GM19240 (cell line): ENCODE data around the gene NRN1L.
"Not testable (repeated sequence)": the region's sequence is repeated elsewhere in the genome, so short reads cannot be mapped to it uniquely, and the experiment has no call there.

Experiments used
- DNase-seq: peaks from one replicate; pipeline ENCODE4 v3.0.0; 2011; ENCODE audit warnings: low spot score; ENCODE audit not compliant: insufficient read length

NRN1L gene

GRCh38 chr16:67882374-67883145 lies 2.1 kb upstream of the NRN1L start:
- no peak for DNase-seq

DNA sequence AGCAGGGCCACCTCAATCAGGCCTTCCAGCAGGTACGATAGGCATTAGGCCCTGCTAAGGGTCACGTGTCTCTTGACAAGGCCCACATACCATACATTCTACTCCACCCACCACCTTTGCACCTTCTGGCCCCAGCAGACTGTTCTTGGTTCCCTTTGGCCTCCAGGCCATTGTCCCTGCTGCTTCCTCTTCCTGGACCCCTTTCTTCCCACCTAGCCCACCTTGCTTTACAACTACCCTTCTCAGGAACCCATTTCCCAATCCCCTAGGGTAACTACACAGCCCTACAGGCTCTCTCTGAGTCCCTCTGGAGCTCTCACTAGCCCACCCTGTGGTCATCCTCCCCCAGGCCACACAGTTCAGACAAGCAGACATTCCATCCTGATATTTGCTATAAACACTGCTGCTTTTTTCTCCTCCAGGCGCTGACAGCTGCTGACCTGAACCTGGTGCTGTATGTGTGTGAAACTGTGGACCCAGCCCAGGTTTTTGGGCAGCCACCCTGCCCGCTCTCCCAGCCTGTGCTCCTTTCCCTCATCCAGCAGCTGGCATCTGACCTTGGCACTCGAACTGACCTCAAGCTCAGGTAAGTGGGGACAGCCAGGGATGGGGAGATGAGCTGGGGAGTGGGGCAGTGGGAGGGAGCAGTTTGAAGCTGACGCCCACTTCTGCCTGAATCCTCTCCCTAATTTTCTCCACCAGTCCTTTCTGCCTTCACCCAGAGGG lies 1.4 kb upstream of the NRN1L start:
- no peak for DNase-seq

DNA sequence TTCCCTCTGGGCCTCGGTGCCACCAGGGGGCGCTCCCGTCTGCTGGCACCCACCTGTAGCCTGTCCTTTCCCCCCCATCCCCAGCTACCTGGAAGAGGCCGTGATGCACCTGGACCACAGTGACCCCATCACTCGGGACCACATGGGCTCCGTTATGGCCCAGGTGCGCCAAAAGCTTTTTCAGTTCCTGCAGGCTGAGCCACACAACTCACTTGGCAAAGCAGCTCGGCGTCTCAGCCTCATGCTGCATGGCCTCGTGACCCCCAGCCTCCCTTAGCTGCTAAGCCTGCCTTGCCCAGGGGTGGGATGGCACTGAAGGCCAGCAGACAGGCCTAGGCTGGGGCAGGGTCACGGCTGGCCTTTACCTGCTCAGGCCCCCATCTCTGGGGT lies 818 bp upstream of the NRN1L start:
- peak; percentile 57 for DNase-seq

GRCh38 chr16:67885545-67885944 lies 860 bp downstream of the NRN1L start:
- DNase-seq, result no peak

- no peak for DNase-seq
These were observed 1.3 kb downstream of the NRN1L start for GRCh38 chr16:67885976-67886375.

DNA sequence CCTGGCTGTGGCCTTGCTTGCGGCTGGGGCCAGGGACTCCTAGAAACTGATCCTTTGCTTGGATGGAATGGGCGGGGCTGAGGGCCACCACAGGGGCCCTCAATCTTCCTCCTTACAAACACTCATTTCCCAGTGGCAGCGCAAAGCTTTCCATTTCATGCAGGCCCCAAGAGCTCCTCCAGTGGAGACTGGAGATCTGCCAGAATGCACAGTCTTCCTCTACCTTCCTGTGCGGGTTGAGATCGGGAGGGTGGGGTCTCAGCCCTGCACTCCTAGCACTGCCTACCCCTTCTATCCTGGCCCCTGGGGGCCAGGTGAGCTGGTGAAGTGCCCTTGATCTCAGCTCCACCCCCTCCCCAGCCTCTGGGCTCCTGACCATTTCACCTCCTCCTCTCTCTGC lies 1.7 kb downstream of the NRN1L start:
- DNase-seq, result no peak

DNA sequence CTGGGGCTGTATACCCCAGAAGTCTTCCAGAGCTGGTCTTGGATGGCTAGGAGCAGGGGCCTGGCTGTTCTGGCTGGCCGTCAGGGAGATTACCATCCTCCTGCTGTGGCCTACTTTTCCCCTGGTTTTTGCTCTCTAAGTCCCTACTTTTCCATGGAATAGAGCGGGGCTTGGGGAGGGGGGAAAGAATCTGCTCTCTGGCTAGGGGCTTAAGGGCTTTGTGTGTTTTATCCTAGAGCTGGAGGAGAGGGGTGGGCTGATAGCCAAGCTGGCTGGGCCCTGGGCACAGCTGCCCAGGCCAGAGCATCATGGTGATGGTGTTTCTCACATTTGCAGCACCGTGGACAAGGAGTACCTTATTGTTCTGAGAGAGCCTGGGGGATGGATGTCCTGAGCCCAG lies 3.6 kb downstream of the NRN1L start:
- DNase-seq, result no peak

- DNase-seq, result no peak
These were observed 7.7 kb downstream of the NRN1L start for GRCh38 chr16:67892375-67892774.

DNA sequence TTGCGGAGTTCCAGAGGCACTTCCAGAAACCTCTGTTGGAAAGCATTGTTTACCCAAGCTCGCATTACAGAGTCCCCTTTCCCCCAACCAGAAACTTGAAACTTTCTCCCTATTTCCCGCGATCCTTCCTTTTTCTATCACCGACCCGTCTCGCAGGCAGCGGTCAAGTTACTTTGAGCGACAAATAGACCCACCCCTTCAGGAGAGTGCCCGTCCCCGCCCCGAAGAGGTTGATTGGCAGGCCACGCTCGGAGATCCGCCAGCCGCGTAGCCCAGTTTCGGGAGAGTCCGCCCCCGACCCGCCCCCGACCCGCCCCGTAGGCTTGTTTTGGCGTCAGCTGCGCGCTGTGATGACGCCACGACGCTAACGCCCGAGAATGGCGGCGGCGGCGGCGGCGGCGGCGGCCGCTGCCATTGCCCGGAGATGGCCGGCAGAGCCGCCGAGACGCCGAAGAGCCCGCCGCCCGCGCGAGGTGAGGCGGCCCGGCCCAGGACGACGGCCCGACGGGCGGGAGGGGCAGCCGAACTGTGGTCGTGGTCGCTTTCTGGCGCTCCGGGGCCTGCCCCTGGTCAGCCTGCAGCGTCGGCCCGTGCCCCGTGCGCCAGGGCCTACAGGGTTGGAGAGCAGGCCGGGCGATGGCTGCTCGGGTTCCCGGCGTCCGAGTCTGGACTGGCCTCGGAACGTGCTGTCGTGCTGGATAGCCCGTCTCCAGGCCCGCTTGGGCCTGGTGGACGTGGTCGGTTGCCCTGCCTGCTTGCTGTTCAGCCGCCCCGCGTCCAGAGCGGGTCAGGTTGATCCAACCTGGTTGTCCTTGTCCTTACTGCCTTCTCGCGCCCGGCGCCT lies 8.4 kb downstream of the NRN1L start, which contains the start of gene PSKH1:
Gene PSKH1, plus strand, starts transcription at position 356 of the 844 bp plus-strand sequence. CDS start 15,496 bp downstream, outside the sequence.
- peak; percentile 99 for DNase-seq

DNA sequence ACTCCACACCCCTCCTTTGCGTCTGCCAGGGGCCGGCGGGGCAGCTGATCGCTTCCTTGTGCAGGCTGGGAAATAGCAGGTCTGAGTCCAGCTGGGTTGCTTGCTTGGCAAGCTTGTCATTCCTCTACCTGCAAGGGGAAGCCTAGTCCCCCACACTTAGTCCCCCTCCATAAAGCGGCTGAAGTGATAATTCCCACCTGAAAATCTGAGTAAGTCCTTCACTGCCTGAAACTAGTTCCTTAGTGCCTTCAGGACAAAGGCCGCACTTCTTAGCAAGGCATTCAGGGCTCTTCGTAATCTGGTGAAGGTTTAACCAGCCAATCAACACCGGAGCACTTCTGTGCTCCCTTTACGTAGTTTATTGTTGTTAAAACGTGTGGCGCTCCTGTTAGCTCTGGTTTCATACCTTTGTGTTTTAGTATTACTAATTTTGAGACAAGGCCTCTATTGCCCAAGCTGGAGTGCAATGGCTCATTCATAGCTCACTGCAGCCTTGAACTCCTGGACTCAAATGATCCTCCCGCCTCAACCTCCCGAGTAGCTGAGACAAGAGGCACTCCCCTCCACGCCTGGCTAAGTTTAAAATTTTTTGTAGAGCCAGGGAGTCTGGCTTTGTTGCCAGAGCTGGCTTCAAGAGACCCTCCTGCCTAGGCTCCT lies 9.2 kb downstream of the NRN1L start:
- no peak for DNase-seq

GRCh38 chr16:67897231-67897630 lies 12.5 kb downstream of the NRN1L start:
- DNase-seq, result no peak

DNA sequence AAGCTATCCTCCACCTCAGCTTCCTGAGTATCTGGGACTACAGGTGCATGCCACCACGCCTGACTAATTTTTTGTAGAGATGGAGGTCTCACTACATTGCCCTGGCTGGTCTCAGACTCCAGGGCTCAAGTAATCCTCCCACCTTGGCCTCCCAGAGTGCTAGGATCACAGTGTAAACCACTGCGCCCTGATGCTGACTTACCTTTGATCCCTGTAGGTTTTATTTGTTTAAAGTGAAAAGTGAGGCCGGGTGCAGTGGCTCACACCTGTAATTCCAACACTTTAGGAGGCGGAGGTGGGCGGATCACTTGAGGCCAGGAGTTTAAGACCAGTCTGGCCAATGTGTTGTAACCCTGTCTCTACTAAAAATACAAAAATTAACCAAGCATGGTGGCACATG lies 17.0 kb downstream of the NRN1L start:
- DNase-seq, result no peak

DNA sequence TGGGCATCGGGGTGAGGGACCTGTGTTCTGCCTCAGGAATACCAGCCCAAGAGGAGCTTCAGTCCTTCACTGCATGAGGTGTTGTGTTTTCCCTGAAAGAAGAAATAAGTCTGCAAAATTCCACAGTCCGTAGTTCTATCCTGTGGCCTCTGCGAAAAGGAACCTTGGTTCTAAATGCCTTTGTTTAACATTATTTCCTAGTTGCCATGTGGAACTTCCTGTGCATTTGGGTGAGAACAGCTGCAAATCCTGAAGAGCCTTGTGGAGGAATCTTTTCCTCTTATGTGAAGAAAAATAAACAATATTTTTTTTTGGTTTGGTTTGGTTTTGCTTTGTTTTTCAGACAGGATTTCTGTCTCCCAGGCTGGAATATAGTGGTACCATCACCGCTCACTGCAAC lies 18.1 kb downstream of the NRN1L start:
- DNase-seq, result no peak

GRCh38 chr16:67907397-67908180 lies 22.9 kb downstream of the NRN1L start:
- no peak for DNase-seq

GRCh38 chr16:67909056-67909742 lies 24.5 kb downstream of the NRN1L start:
- no peak for DNase-seq

DNA sequence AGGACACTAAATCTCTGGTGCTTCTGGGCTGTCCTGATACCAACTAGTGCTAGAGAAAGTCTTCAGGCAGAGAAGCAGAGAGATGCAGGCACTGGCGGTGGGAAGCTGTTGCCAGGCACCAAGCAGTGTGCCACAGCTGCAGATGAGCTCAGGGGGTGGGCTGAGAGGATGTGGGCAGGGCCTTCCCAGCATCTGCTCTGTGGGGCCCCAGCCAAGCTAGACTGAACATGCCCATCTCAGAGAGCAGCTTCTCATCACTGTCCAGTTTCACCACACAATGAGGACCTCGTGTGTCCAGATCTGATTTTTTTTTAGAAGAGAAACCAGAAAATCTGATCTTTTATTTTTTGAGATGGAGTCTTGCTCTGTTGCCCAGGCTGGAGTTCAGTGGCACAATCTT lies 25.5 kb downstream of the NRN1L start:
- DNase-seq, result no peak

DNA sequence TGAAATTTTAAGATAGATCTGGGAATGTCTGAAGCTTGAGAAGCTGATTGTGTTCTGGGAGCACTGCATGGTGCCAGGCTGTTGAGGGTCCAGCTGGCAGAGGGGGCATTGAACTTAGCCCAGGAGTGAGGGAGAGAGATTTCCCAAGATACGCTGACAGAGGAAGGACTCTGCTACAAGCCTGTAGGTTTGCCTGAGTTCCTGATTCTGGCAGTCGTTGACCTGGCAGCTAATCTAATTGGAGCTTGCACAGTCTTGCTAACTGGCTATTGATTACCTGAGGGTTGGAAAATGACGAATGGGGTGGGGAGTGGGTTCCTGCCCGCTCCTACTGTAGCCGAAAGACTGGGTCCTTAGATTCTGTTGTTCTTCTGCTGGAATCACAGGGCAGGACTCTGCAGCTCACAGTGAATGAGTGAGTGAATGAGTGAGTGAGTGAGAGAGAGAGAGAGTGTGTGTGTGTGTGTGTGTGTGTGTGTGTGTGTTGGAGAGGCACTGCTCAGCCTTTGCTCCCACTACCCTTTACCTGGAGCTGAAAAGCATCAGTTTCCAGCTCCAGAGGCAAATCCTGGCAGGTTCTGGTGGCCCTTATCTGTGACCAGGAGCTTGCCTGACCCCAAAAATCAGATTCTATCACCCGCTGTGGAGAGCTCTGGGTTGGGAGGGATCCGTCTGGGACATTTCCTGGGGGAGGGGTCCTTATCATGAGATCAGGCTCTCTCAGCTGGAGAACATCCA lies 30.2 kb downstream of the NRN1L start:
- no peak for DNase-seq

DNA sequence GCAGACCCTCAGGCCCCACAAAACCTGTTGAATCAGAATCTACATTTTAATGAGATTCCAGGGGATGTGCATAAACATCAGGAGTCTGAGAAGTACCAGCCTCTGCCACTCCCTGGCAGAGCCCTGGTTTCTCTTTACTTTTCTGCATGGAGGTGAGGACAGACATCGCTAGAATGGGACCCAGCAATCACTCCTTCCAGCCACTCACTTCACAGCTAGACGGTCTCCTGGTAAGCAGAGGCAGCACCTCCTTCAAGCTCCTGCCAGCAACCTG lies 30.7 kb downstream of the NRN1L start:
- DNase-seq, result not testable (repeated sequence)
